Activated CD8-positive, alpha-beta memory T cell treated with anti-CD3 and anti-CD28 coated beads, Interleukin-2, amount 50 U/mL, for 24 hours (primary cell): ENCODE results near the gene NAPB.
"Not testable (repeated sequence)": the region's sequence is repeated elsewhere in the genome, so short reads cannot be mapped to it uniquely, and the experiment has no call there.

Source experiments
- DNase-seq: peaks from one replicate; pipeline ENCODE4 v3.0.0-alpha.2; 2020; ENCODE audit errors: extremely low read depth

The NAPB gene

DNA sequence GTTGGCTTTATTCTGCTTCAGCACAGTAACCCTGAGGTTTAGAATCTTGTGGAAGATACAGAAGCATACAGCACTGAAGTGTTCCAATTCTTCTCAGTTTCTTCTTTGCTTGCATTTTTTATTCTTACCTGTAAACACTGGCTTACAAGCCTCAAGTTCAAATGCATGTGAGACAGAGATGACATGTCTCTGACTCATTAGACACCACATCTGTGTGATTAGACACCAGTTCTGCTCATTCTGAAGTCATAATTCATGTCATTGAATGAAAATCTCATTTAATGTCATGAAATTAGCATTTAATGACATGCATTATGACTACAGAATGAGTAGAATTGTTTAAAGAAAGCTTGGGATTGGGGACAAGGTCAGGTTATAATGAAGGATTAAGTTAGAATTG lies 53.5 kb downstream of the NAPB start:
- no peak for DNase-seq

DNA sequence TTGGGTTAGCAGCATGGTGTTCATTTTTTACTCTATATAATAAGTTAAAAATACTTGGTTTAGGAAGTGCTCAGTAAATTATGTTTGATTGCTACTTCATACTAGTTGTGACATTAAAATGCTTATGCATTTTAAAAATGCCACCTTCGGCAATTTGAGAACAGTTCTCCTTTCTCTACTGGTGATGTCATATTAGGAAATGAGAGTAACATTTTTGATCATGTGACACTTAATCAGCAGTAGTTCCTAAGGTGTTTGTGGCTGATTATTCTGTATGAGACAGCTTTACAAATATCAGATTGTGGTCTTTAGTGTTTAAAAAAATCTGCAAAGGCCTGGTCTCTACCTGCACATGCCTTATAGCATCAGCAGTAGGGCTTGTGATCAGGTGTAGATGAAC lies 54.9 kb downstream of the NAPB start:
- no peak for DNase-seq

GRCh38 chr20:23365390-23366165 lies 55.7 kb downstream of the NAPB start:
- DNase-seq, result no peak

- no peak for DNase-seq
These were observed 58.0 kb downstream of the NAPB start for GRCh38 chr20:23363257-23363649.

- no peak for DNase-seq
These were observed 58.7 kb downstream of the NAPB start for GRCh38 chr20:23362392-23363256.

DNA sequence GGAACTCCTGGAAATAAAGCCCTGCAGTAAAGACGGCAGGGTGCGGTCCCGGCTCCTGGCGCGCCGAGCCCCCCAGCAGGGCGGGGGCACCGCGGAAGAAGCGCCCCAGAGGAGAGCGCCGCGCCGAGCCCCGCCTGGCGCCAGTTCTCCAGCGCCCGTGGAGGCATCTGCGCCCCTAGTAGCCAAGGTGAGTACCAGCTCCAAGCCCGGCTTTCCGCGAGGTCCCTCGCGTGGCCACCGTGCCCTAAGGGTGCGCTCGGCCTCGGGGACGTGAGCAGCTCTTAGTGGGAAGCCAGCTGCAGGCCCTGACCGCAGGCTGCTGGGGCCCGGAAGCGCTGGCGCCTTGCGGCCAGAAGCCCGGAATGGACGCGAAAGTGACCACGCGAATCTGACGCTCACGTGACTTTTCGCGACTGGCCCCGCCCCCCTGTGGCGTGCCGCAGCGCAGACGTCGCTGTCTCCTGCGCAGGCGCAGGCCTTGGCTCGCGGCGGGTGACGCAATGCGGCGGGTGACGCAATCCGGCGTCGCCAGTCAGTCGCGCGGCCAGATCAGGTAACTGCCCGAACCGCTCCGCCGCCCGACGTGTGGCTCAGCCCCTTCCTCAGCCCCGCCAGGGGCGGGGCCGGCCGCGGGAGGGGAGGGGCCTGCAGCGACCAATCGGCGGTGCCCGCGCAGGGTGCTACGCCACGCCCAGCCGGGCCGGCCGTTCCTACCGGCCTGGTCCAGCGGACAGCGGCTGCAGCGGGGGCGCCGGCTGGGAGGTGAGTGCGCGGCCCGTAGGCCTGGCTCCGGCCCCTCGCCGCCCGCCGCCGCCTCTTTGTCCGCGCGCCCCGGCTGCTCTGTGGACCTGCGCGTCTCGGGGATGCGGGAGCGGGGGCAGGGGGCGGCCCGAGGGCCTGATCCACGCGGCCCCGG lies 59.6 kb downstream of the NAPB start, which contains the start of gene GZF1:
GZF1 (plus strand) TSS at position 707 of the 916 bp plus-strand sequence. CDS start 2,202 bp downstream, outside the sequence.
- peak; percentile 96 for DNase-seq

DNA sequence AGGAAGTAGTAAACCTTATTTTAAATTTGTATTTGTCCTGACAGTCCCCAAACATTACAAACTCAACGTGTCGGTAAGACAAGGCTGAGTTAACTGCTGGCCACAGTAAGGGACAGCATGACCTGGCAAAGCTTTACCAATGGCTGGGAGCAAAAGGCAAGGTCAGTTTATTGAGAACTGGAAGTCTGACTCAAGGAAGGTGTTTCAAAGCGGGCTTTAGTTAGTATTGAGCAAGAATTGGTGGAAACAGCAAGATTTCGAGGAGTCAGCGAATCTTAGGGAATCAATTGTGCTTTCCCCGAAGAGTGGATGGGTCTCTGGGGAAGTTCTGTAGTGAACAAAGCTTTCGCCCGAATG lies 60.2 kb downstream of the NAPB start:
- no peak for DNase-seq

- no peak for DNase-seq
These were observed 60.8 kb downstream of the NAPB start for GRCh38 chr20:23360531-23360930.

GRCh38 chr20:23358923-23359593 lies 62.2 kb downstream of the NAPB start:
- DNase-seq, result no peak

- no peak for DNase-seq
These were observed 62.8 kb downstream of the NAPB start for GRCh38 chr20:23358563-23358906.

DNA sequence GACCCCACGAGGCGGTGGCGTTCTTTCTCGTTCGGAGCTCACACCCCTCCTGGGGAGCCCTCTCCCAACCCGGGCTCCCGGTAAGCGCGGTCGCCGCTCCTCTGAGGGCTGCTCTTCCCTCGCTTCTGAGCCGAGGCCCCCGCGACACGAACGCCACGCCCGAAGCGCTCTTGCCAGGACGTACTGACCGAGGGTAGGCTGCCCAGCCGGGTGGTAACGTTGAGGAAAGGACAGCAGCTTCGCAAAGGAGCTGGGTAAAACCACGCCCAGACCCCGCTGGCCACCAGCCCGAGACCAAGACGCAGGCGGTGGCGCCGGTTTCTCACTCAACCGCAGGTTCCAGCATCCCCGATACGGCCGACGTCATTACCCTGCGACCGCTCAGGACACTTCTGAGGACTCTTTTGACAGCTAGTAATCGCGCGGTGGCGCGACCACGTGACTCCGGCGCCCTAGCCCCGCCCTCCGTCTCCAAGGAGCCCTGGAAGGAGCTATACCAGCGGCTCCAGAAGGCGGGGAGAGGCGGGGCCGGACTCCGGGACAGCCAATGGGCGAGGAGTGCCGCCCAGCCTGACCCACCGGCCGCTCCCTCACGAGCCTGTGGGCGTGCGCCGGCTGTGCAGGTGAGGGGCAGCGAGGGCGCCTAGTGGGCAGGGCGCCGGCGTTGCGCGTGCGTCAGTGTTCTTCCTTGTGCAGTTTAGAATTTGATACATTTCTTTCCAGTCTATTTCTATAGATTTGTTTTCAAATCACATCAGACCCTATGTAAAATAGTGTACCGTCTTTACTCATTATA lies 63.3 kb downstream of the NAPB start:
- peak; percentile 99 for DNase-seq

DNA sequence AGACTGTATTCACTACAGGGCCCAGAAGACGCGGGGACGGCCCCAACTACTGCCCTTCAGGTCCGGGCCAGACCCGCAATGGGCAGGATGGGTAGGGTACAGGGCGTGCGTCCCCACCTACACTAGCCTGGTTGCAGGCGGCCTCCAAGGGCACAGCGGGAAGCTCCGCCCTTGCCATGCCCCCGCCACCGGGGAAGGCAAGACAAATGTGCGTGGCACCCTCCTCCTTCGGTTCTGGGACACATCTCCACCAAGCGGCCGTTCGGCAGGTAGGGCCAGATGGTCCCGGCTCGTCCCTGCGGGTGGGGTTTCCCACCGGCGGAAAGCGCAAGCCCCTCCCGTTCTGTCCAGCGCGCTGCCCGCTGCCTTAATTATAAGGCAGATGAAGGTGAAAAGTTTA lies 65.1 kb downstream of the NAPB start:
- no peak for DNase-seq

- no peak for DNase-seq
These were observed 70.1 kb downstream of the NAPB start for GRCh38 chr20:23350904-23351838.

GRCh38 chr20:23350196-23350903 lies 70.9 kb downstream of the NAPB start, which contains the start of gene NXT1:
Gene NXT1, plus strand, starts transcription at chr20:23350791. Its CDS starts 3,251 bp downstream, at chr20:23354042.
- DNase-seq, result peak; percentile 89

- peak; percentile 50 for DNase-seq
These were observed 71.7 kb downstream of the NAPB start for GRCh38 chr20:23349338-23350195.

- not testable (repeated sequence) for DNase-seq
These were observed 72.8 kb downstream of the NAPB start for GRCh38 chr20:23348510-23348909.

- no peak for DNase-seq
These were observed 73.5 kb downstream of the NAPB start for GRCh38 chr20:23347791-23348190.

- no peak for DNase-seq
These were observed 75.3 kb downstream of the NAPB start for GRCh38 chr20:23346002-23346401.
